Hypothalamus (tissue), 51 donors: ENCODE data around the gene OOSP3.
A peak's percentile ranks its signal among the peaks of the same experiment; 100 is the strongest.

Experiments used
- DNase-seq, 51 donors: peaks; one replicate each; lab custom pipeline; 2025; lab: John Stamatoyannopoulos, UW

OOSP3 gene

DNA sequence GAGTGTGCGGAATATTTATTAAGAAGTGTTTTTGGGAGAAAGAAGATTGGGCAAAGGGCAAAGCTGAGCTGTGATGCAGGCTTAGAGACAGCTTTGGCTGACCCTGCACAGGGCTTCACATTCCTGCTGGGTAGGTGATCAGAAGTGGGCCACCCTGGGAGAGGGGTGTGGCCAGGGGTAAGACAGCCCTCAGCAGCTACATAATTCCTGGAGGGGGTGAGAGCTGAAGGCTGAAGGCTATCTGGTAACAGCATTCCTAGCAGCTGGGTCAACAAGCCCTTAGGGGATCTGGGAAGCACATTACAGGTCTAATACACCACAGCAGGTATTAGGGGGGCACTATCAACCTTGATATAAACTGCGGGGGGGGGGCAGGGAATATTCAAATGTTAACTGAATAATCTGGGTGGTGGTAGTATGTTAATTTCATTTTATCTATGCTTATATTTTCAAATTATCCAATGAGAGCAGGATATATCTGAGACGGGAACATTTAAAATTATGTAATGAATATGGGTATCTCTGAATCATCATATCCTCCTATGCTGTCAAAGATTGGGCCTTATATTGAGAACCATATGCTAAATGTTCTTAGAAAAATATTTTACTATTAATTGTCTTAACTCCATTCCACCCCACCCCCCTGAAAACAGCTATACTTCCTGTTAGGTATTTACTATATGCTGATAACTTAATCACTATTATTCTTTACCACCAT lies 65.6 kb downstream of the OOSP3 start:
- no peak for DNase-seq

DNA sequence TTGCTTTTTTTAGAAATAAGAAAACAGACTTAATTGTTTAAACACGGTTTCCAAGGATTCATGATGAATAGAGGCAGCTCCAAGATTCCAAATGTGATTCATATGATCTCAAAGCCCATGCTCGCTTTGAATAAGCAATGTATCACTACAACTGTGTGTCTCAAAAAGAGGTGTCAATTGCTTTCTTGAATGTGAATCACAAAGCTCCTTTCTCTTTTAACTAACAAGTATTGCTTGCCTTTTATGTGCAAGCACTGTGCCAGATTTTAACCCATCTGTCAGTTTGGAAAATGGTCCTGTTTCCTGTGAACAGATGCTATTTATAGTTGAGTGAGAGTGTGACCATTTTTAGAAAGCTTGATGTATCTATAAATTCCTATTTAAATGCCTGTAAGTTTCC lies 66.1 kb downstream of the OOSP3 start:
- peak in 1 of 51 donors; percentile 29 for DNase-seq
